ENCODE measurements around the gene NDC1.

NDC1 gene

GRCh38 chr1:53715478-53715877, 122.6 kb downstream of the NDC1 start:
- TF ChIP-seq, protein P1, sequence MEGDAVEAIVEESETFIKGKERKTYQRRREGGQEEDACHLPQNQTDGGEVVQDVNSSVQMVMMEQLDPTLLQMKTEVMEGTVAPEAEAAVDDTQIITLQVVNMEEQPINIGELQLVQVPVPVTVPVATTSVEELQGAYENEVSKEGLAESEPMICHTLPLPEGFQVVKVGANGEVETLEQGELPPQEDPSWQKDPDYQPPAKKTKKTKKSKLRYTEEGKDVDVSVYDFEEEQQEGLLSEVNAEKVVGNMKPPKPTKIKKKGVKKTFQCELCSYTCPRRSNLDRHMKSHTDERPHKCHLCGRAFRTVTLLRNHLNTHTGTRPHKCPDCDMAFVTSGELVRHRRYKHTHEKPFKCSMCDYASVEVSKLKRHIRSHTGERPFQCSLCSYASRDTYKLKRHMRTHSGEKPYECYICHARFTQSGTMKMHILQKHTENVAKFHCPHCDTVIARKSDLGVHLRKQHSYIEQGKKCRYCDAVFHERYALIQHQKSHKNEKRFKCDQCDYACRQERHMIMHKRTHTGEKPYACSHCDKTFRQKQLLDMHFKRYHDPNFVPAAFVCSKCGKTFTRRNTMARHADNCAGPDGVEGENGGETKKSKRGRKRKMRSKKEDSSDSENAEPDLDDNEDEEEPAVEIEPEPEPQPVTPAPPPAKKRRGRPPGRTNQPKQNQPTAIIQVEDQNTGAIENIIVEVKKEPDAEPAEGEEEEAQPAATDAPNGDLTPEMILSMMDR (conservative IDR thresholded peaks at IDR 0.05; ENCODE audit: low read depth, low read length): peak; percentile 50
- Histone ChIP-seq H3K4me1 (ENCODE audit: low read depth, poor library complexity, severe bottlenecking) (no peaks in the 10 kb centered on the region), H3K4me3 (IDR thresholded peaks at IDR 0.05; ENCODE audit: insufficient read depth, low read depth, low read length) (no peak overlapping the region)

More at GRCh38 chr1:53715478-53715877, 122.6 kb downstream of the NDC1 start:
- Histone ChIP-seq H4K20me1 (ENCODE audit: insufficient read depth) (no peaks in the 10 kb centered on the region), H3K27me3 (ENCODE audit: insufficient read depth, low read depth) (no peaks in the 10 kb centered on the region), H3K9ac (no peak overlapping the region), H3K79me2 (ENCODE audit: insufficient read depth, low read depth) (no peaks in the 10 kb centered on the region), H3K4me2 (no peak overlapping the region), H3K36me3 (ENCODE audit: insufficient read depth) (no peaks in the 10 kb centered on the region), H3K27ac (no peak overlapping the region), H2AFZ (ENCODE audit: low read depth) (no peak overlapping the region)

Data from KMS-11 (cell line).